Measurements from ENCODE around the gene UNC5C. TPM values are rescaled to one million over a fixed set of nuclear protein-coding genes. Genes with fewer than 3 reads are reported as not detected.

The UNC5C gene
- total RNA-seq, 4 donors from 2014 or later = 3.3 to 21.6 (median 7.9) TPM

DNA sequence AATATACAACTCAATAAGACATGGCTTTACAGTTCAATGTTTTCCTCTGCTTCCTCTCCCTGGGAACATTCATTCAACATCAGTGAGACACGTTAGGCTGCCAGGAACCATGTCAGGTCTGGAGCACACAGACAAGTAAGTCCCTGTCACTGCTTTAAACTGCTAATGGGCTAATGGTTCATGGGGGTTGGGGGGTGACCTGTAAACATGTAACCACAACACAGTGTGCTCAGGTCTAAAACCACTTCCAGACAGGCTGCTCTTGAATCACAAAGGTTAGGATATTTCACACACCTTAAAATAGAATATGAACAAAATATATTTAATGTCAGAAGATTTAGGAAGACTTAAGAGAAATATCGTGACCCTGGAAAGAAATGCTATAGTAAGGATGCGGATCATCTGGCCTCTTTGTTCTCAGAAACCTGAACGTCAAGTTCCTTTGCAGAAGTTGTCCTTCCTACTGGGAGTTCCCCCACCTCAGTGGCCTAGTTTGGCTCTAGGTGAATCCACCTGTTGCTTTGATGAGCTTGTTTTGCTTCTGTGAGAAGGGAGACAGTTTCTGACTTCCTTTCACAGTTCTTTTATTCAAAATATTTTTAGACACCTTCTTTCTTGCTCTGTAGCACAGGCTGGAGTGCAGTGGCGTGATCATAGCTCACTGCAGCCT lies 359.9 kb downstream of the UNC5C start:
- intact Hi-C loops (cut with DNase I; ENCODE audit: low total_unique reads) = no loop called here
- Histone ChIP-seq H3K27ac (no peak overlapping the region), H3K4me1 (no peaks in the 10 kb centered on the region), H3K27me3 (no peaks in the 10 kb centered on the region), H3K9me3 (no peaks in the 10 kb centered on the region), H3K36me3 (no peaks in the 10 kb centered on the region), H3K4me3 (no peak overlapping the region)
- DNase-seq = no peak
- TF ChIP-seq, protein P1, sequence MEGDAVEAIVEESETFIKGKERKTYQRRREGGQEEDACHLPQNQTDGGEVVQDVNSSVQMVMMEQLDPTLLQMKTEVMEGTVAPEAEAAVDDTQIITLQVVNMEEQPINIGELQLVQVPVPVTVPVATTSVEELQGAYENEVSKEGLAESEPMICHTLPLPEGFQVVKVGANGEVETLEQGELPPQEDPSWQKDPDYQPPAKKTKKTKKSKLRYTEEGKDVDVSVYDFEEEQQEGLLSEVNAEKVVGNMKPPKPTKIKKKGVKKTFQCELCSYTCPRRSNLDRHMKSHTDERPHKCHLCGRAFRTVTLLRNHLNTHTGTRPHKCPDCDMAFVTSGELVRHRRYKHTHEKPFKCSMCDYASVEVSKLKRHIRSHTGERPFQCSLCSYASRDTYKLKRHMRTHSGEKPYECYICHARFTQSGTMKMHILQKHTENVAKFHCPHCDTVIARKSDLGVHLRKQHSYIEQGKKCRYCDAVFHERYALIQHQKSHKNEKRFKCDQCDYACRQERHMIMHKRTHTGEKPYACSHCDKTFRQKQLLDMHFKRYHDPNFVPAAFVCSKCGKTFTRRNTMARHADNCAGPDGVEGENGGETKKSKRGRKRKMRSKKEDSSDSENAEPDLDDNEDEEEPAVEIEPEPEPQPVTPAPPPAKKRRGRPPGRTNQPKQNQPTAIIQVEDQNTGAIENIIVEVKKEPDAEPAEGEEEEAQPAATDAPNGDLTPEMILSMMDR (IDR thresholded peaks at IDR 0.05) = no peak
- TF ChIP-seq POLR2A (IDR thresholded peaks at IDR 0.05) = no peak

- no peak overlapping the region for H3K27ac ChIP-seq
- H3K4me3 ChIP-seq = no peak overlapping the region
- H3K9me3 ChIP-seq = no peaks in the 10 kb centered on the region
- no peaks in the 10 kb centered on the region for H3K4me1 ChIP-seq
- H3K27me3 ChIP-seq = no peaks in the 10 kb centered on the region
- TF ChIP-seq, protein P1 (IDR thresholded peaks at IDR 0.05) = no peak
- no peak for TF ChIP-seq POLR2A (IDR thresholded peaks at IDR 0.05)
- DNase-seq = no peak
- intact Hi-C loops (cut with DNase I; ENCODE audit: low total_unique reads) = no loop called here
- H3K36me3 ChIP-seq = no peaks in the 10 kb centered on the region
Measured at GRCh38 chr4:95186666-95187065, 362.1 kb downstream of the UNC5C start.

- DNase-seq = no peak
Measured at GRCh38 chr4:95183656-95184408, 364.9 kb downstream of the UNC5C start.

GRCh38 chr4:95181996-95182306 lies 366.8 kb downstream of the UNC5C start:
- intact Hi-C loops (cut with DNase I; ENCODE audit: low total_unique reads) = no loop called here
- Histone ChIP-seq H3K36me3 (no peaks in the 10 kb centered on the region), H3K4me3 (no peak overlapping the region), H3K27me3 (no peaks in the 10 kb centered on the region), H3K4me1 (no peaks in the 10 kb centered on the region), H3K9me3 (no peaks in the 10 kb centered on the region), H3K27ac (no peak overlapping the region)
- no peak for DNase-seq
- TF ChIP-seq POLR2A (IDR thresholded peaks at IDR 0.05) = no peak
- TF ChIP-seq, protein P1 (IDR thresholded peaks at IDR 0.05) = no peak

More at GRCh38 chr4:95183656-95184408, 364.9 kb downstream of the UNC5C start:
- Histone ChIP-seq H3K27me3 (no peaks in the 10 kb centered on the region), H3K36me3 (no peaks in the 10 kb centered on the region), H3K27ac (no peak overlapping the region), H3K9me3 (no peaks in the 10 kb centered on the region), H3K4me1 (no peaks in the 10 kb centered on the region), H3K4me3 (no peak overlapping the region)
- TF ChIP-seq, protein P1 (IDR thresholded peaks at IDR 0.05) = no peak
- no peak for TF ChIP-seq POLR2A (IDR thresholded peaks at IDR 0.05)
- intact Hi-C loops (cut with DNase I; ENCODE audit: low total_unique reads) = no loop called here

DNA sequence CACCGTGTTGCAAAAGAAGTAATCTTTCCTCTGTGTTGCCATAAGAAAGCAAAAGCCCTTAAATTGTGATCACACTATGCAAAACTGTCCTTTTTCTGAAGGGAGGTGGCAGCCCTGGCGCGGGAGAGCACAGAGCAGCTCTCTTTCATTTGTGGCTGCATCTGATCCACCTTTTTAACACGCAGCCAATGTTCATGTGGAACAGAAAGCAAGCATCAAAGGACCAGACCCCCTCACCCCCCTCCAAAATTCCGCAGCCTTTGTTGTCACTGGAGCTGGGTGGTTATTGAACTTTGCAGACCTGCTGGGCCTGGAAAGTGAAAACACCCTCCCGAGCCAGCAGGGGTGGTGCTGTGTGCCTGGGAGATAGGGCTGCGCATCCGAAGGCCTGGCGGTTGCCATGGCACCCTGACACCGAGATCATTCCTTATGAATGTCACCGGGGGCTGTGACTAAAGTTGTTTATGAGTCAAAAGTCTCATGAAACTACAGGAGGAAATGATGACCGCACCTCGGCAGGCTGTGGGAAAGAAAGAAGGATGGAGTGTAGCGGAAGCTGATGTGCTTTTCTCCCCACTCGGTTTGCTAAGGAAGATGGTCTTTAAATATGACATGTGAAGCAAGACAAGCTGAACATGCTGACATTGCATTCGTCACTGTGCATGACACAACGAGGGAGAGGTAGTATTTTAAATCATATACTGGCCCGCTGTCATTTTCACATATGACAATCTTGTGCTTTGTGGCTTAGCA lies 367.4 kb downstream of the UNC5C start:
- intact Hi-C loops (cut with DNase I; ENCODE audit: low total_unique reads) = no loop called here
- Histone ChIP-seq H3K27ac (no peak overlapping the region), H3K4me1 (no peaks in the 10 kb centered on the region), H3K36me3 (no peaks in the 10 kb centered on the region), H3K4me3 (no peak overlapping the region), H3K27me3 (no peaks in the 10 kb centered on the region), H3K9me3 (no peaks in the 10 kb centered on the region)
- TF ChIP-seq POLR2A (IDR thresholded peaks at IDR 0.05) = no peak
- TF ChIP-seq, protein P1 (IDR thresholded peaks at IDR 0.05) = no peak
- DNase-seq = no peak

All from uterus (tissue), 4 donors.